GM19239 (cell line): ENCODE measurements around the gene PCGF2.
"Not testable (repeated sequence)": the region's sequence is repeated elsewhere in the genome, so short reads cannot be mapped to it uniquely, and the experiment has no call there.

Experiments used
- DNase-seq: peaks from one replicate; pipeline ENCODE4 v3.0.0; 2011; ENCODE audit warnings: low spot score; ENCODE audit not compliant: insufficient read length
- FAIRE-seq: peaks from 2 replicates; lab custom pipeline; 2011; peaks lifted over from hg19 to GRCh38; lab: Jason Lieb, UNC

PCGF2 gene

GRCh38 chr17:38748149-38748891 is at the start of gene PCGF2:
Gene PCGF2, minus strand, starts transcription at chr17:38748336. Its CDS starts 7,934 bp downstream, at chr17:38740402.
- FAIRE-seq, result no peak
- DNase-seq, result no peak

GRCh38 chr17:38797828-38798227 is 49.7 kb upstream of the PCGF2 start:
- DNase-seq (no peak), FAIRE-seq (no peak)

- DNase-seq, result no peak
- no peak for FAIRE-seq
These were observed 49.0 kb upstream of the PCGF2 start for GRCh38 chr17:38797158-38797490.

GRCh38 chr17:38796451-38797157 is 48.5 kb upstream of the PCGF2 start:
- DNase-seq (no peak), FAIRE-seq (no peak)

GRCh38 chr17:38794221-38794620 is 46.1 kb upstream of the PCGF2 start:
- FAIRE-seq (no peak), DNase-seq (no peak)

GRCh38 chr17:38791162-38791561 is 43.0 kb upstream of the PCGF2 start:
- DNase-seq (no peak), FAIRE-seq (no peak)

- not testable (repeated sequence) for FAIRE-seq, DNase-seq
These were observed 42.1 kb upstream of the PCGF2 start for GRCh38 chr17:38790148-38790707.

GRCh38 chr17:38789185-38789584 is 41.0 kb upstream of the PCGF2 start:
- FAIRE-seq, result no peak
- DNase-seq, result no peak

- not testable (repeated sequence) for FAIRE-seq, DNase-seq
These were observed 39.9 kb upstream of the PCGF2 start for GRCh38 chr17:38787999-38788398.

GRCh38 chr17:38786372-38786771 is 38.2 kb upstream of the PCGF2 start:
- DNase-seq, result no peak
- no peak for FAIRE-seq

- no peak for DNase-seq
- FAIRE-seq, result no peak
These were observed 35.1 kb upstream of the PCGF2 start for GRCh38 chr17:38783227-38783626.

- FAIRE-seq, result no peak
- no peak for DNase-seq
These were observed 32.0 kb upstream of the PCGF2 start for GRCh38 chr17:38779965-38780752.

GRCh38 chr17:38777641-38778250 is 29.6 kb upstream of the PCGF2 start:
- DNase-seq (no peak), FAIRE-seq (no peak)

GRCh38 chr17:38773258-38773657 is 25.1 kb upstream of the PCGF2 start:
- DNase-seq, result no peak
- FAIRE-seq, result no peak

- no peak for FAIRE-seq
- DNase-seq, result no peak
These were observed 20.3 kb upstream of the PCGF2 start for GRCh38 chr17:38768417-38768816.

- no peak for FAIRE-seq
These were observed 18.2 kb upstream of the PCGF2 start for GRCh38 chr17:38766341-38766740.

GRCh38 chr17:38762231-38762630 is 14.1 kb upstream of the PCGF2 start:
- no peak for DNase-seq

More at GRCh38 chr17:38766341-38766740, 18.2 kb upstream of the PCGF2 start:
- no peak for DNase-seq

GRCh38 chr17:38761612-38762011 is 13.5 kb upstream of the PCGF2 start:
- FAIRE-seq (no peak), DNase-seq (no peak)

More at GRCh38 chr17:38762231-38762630, 14.1 kb upstream of the PCGF2 start:
- no peak for FAIRE-seq

GRCh38 chr17:38753071-38753506 is 5.0 kb upstream of the PCGF2 start:
- no peak for DNase-seq
- FAIRE-seq, result no peak
